GM18505 (cell line): ENCODE measurements around the gene EFCC1.

Experiments used
- ATAC-seq: cut with Tn5 transposase; IDR thresholded peaks from one replicate; pipeline ENCODE4 v1.9.1; 2021; ENCODE audit not compliant: unreplicated experiment
- POLR2A ChIP-seq: IDR thresholded peaks from 4 replicates; pipeline ENCODE4 v1.6.1; 2011; ENCODE audit warnings: borderline replicate concordance; ENCODE audit not compliant: insufficient read depth, insufficient read length; ENCODE audit errors: extremely low read depth

EFCC1 gene

DNA sequence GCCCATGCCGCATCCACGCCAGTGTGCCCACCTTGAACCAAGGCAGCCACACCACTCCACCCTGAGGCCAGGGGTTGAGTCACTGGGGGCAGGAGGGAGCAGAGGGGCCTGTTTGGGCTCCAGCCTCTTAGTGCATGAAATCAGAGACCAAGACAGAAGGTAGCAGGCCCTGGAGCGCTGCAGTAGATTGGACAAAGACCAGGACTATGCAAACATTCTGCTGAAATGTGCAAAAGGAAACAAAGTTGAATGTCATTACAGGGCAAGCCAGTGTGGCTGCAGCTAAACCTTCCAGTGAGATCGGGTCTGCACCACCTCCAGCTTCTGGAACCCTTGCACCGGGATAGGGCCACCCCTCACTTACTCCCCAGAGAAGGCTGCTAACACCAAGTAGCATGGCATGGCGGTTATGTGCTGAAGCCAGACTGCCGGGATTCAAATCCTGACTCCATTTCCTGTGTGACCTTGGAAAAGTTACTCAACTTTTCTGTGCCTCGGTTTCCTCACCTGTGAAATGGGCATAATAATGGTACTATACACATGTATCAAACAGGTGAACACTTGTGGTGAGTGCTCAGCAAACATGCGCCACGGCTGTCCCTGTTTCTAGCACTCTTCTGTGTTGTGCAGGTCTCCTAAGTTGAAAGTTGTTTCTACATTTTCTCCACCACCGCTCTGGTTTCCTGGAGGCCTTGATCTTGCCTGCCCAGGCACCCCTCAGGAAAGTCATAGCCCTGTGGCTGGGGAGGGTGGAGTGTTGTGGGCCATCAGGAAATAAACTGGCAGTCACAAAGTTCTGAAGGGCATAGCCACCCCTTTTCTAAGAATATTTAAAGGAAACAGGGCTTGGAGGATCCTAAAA is 34.5 kb downstream of the EFCC1 start:
- TF ChIP-seq POLR2A = no peak
- no peak for ATAC-seq

DNA sequence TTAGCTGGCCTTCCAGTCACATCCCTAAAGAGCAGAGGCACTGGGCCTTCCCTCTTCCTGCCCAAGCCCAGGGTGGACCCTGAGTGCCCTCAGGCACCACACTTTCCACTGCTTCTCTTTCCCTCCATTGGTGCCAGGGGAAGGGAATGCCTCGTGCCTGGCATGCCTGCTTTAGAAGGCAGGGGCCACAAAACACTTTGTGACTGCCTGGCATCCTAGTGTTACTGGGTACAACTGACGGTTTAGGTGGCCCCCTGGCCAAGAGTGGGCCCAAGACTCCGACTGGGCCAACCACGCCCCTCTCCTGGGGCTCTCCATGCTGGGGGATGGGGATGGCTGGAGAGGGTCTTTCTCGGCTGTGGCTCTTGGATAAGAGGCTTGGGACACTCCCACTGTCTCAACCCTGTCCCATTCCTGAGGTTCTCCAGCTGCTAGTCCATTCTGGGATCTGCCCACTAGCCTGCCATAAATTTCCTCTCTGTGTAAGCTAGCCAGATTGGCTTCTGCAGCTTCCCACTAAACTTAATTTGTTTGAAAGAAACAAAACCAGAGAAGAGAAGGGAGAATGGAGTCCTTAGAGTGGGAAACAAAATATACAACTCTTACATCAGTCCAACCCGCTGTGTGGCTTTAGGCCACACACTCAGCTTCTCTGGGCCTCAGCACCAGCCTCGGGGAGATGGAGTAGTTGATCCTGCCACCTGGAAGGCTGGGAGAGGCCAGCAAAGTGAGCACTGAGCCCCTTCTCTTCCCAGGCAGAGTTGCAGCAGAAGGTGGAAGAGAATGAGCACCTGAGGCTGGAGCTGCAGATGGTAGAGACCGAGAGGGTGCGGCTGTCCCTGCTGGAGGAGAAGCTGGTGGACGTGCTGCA is 35.4 kb downstream of the EFCC1 start:
- no peak for ATAC-seq
- TF ChIP-seq POLR2A = no peak

DNA sequence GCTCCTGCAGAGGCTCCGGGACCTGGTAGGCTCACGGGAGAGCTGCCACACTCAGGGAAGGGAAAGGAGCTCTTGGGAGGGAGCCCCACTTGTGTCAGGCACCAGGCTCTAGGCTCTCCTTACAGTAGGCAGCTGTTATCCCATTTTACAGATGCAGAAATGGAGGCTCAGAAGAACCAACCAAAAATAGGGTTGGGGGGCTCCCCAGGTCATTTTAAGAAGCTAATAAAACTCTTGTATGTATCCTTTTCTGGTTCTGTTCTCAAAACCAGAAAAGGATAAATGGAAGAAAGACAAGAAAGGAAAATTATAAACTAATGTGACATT is 36.0 kb downstream of the EFCC1 start:
- no peak for TF ChIP-seq POLR2A
- no peak for ATAC-seq

DNA sequence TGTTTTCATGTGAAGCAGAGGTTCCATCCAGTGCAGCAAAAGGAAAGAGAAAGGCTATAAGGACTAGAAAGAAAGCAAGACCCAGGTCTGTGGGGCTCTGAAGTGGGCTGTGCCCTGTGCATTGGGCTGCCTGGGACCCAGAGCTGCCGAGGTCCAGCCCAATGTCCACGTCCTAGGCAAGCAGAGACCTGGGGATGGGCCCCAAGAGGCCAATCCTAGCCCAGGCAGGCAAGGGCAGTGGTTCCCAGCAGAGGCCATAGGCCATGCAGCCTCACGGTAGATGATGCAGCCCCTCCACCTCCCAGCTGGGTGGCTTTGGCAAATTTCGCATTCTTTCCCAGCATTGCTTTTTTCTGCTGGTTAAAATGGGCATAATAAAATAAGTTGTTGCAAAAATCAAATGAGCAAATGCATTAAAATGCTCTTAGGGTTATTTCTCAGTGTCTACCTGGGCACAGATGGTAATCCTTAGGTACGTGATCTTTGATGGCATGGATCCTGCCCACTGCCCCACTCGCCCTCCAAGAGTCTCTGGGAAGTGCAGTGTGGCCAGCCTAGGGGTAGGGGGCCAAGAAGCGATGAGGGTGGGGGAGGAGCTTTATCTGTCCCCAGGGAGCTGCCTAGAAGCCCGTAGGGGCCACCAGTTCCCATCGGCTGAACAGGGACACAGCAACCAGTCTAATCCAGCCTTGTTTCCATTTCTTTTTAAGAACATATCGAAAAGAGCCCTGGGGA is 37.2 kb downstream of the EFCC1 start:
- no peak for TF ChIP-seq POLR2A
- no peak for ATAC-seq

DNA sequence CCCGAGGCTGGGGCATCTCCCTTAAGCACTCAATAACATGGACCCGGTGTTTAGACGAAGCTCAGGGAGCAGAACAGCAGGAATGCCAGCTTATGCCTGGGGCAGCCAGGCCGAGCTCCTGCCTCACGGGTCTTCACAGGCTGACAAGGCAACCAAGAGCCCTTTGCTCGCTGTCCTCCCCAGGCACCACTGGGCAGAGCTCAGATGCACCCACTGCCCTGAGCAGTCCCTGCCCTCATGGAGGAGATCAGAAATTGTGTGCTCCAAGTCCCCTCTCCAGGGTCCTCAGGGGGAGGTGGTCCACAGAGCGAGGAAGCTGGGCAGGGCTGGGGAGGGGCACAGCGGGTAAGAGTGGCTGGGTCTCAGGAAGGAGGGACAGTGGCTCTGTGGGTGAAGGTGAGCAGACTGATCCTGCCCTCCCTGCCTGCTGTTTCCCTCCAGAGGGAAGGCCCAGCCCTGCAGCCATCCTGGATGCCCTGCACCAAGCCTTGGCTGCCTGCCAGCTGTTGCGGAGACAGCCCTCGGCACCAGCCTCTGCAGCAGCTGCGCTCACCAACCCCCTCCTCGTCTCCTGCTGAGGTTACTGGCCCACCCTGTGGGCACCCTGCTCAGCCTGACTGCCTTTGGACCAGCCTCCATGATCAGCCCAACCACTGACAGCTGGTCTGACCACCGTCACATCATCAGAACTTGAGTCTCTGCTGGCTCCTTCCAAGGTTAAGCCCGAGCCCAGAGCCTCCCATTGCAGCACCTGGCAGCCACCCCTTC is 38.4 kb downstream of the EFCC1 start:
- TF ChIP-seq POLR2A = no peak
- ATAC-seq = no peak

DNA sequence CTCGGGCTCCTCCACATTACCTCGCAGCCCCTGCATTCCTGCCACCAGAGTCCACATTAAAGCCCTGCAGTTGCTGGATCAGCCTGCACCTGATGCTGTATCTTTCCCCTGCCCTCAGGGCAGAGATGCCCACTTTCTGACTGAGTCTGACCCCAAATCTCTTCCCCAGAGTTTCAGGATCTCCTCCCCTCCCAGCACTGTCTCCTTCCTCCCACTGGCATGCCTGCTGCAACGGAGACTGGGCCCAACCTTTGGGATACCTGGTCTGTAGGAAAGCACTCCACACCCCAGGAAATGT is 38.9 kb downstream of the EFCC1 start:
- no peak for TF ChIP-seq POLR2A
- ATAC-seq = no peak

DNA sequence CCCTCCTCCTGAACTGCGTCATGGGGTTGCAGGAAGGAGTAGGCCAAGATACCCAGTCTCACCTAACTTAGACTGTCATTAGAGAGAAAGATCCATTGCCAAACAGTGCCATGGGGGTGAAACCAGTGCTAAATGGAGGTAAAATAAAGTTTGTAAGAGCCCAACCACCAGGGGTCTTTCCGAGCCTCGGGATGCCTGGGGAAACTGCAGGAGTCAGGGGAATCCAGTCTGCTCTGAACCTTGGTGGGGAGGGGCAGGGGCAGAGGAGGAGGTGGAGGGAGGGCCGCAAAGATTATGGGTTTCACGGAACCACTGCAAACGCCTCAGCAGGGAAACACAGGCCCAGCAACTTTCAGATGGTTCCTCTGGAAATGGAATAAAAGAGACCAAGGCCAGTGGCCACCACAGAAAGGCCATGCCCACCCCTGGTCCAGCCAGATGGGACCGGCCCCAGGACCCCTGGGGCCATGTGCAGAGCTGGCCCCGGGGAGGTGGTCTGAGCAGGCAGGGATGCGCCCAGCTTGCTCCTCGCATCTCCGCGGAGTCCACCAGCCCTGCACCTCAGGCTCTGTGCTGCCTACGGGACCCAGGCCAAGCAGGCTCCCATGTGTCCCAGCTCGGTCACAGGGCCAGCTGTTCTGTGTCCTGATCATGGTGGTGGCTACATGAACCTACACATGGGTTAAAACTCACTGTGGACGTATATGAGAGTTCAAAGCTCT is 39.6 kb downstream of the EFCC1 start:
- ATAC-seq = no peak
- TF ChIP-seq POLR2A = no peak

DNA sequence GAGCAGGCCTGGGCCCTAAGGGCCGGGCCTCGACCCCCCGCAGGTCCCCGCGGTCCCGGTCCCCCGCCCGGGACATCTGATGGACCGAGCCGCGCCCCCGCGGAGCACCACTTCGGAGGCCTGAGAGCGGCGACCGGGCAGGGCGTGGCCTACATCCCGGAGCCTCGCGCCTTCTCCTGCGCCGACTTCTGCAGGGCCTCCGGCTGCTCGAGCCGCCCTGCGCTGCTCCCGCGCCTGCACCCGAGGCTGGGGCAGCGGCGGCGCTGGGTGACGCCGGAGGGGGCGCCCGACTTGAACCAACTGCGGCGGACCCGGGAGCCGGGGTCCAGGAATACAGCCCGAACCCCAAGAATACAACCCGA is 44.6 kb downstream of the EFCC1 start:
- TF ChIP-seq POLR2A = no peak
- ATAC-seq = no peak

DNA sequence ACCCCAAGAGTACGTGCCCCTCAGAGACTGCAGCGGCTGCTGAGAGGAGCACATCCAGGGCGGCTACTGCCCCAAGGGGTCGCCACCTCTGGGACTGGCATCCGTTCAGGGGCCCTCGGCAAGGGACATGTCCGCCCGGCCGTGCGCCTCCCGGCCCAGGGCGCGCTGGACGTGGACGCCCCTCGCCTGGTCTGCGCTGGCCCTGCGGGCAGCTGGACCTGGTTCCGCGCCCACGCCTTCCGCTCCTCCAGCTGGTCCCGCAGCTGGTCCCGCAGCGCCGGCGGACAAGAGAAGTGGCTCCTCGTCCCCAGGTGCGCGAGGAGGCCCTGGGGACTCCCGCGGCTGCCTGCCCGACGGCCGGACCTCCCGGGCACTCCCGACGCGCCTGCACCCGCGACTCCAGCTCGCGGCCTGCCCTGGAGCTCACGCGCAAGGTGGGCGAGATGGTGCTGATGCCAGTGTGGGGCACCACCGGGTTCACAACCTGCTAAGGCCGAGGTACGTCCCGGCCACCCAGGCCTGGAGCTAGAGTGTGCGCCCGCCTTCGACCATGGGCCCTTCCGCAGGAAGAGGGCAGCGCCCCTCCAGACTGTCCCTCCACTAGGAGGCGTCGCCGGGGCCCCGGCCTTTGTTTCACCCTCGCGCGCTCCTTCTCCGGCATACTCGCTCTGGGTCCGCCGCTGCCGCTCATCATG is 45.1 kb downstream of the EFCC1 start:
- ATAC-seq = no peak
- no peak for TF ChIP-seq POLR2A

DNA sequence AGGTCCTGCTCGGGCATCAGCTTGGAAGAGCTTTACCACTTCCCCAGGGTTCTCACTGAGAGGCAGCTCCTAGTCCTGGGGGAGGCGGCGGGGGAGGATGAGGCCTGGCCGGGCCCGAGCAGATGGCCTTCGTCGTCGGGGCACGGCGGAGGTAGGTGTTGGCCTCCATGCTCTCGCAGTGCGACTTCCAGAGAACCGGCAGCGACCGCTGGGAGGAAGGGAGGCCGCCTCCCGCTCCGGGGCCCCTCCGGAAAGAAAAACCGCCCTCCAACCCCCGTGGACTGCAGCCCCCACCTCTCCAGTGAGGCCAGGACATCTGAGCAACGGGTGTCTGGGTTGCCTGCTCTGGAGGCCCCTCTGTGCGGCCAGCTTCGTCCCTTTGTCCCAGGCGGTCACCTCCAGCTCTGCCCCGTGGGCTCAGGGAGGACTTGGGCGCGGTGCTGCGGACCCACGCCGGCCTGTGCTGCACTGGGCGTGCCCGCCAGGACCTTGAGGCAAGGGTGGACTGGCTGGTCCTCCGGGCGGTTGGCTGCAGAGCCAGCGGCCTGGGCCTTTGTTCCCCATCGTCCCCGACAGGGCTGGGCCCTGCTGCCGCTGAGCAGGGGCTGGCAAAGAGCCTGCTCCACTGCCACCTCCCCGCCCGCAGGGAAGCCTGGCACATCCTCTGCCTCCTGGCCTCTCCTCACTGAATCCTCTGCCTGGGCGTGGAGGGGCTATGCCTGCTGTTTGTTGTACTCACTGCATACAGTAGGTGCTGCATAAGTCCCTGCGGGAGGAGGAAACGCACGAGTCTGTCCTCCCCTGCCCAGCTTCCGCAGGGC is 45.8 kb downstream of the EFCC1 start:
- no peak for TF ChIP-seq POLR2A
- no peak for ATAC-seq

DNA sequence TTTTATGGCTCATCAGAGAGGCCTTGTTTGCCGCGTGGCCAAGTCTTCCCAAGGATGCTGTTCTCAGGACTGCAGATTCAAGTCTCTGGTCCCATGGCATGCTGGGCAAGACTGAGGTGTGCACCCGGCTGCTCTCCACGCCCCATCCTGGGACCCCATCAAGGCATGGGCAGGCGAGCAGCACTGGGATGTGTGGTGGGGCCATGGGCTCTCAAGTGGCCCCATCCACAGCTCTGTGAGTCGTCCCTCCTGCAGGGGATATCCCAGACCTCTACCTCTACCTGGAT is 46.4 kb downstream of the EFCC1 start:
- ATAC-seq = no peak
- TF ChIP-seq POLR2A = no peak
